SU-DHL-6 (cell line): Measurements from ENCODE around the gene PFDN1.

Source experiments
- CTCF ChIP-seq: fragments of 200-600 bp; sonication (generic); IDR thresholded peaks from one replicate; pipeline ENCODE4 v1.5.1; 2017; ENCODE audit warnings: antibody characterized with exemption, mild to moderate bottlenecking, low read length, moderate library complexity; ENCODE audit not compliant: insufficient read depth, poor library complexity, severe bottlenecking
- EZH2phosphoT487 ChIP-seq: fragments of 200-600 bp; sonication (generic), shearing (Covaris generic); conservative IDR thresholded peaks from 2 replicates; pipeline ENCODE4 v1.6.1; 2018; ENCODE audit warnings: mild to moderate bottlenecking, antibody characterized with exemption, low read length, moderate library complexity, mixed read lengths

GRCh38 chr5:140349244-140349643, 46.3 kb upstream of the PFDN1 start:
- no peak for TF ChIP-seq CTCF
- TF ChIP-seq EZH2phosphoT487, result no peak
